Vagina (tissue), 2 donors: Measurements from ENCODE around the gene FAM53A.

ENCODE experiments used
- CTCF ChIP-seq, 3 experiments: fragments of 450-650 bp in 2 of 3; fragments of 200-600 bp in 1 of 3; sonication (generic) in 1 of 3; IDR thresholded peaks; one replicate each; pipeline ENCODE4 v1.5.1; 2017 to 2019; ENCODE audit warnings: antibody characterized with exemption in 3 of 3, mild to moderate bottlenecking in 2 of 3, moderate library complexity in 2 of 3
- POLR2AphosphoS5 ChIP-seq, 2 donors: sonication (generic); formaldehyde crosslinking; IDR thresholded peaks; one replicate each; pipeline ENCODE4 v1.9.0; 2017; ENCODE audit warnings: antibody characterized with exemption in 2 of 2, mild to moderate bottlenecking in 2 of 2, low read depth in 1 of 2; ENCODE audit not compliant: insufficient read depth in 1 of 2

- no peak for TF ChIP-seq CTCF (IDR thresholded peaks at IDR 0.05)
- no peak for TF ChIP-seq POLR2AphosphoS5 (IDR thresholded peaks at IDR 0.05; ENCODE audit: insufficient read depth in 1 of 2, low read depth in 1 of 2)
These were observed 93.9 kb downstream of the FAM53A start for GRCh38 chr4:1590244-1590643.
